Stimulated activated CD4-positive, alpha-beta T cell treated with anti-CD3 and anti-CD28 coated beads, Interleukin-1b, Interleukin-23, amount 100 ng/mL, for 1 hour (primary cell): Measurements from ENCODE around the gene MOV10.

ENCODE experiments used
- DNase-seq, 2 donors: peaks; one replicate each; pipeline ENCODE4 v3.0.0-alpha.2; 2020; ENCODE audit warnings: low read depth in 2 of 2

The MOV10 gene

DNA sequence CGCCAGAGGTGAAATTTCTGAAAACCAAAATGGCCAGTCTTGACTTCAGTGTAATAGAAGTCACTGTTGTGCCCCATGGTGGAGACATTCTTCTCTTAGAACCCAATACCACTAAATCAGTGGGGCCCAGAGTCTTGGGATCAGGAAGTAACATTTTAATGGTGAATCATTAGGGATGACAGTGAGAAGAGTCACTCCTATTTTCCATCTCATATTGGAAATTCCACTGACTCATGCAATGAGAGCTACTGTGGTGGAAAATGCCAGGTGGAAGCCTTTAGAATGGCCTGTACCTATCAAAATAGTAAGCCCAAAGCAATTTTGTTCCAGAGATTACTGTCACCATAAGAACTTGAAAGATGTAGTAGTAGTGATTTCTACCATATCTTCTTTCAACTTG, 61.3 kb downstream of the MOV10 start:
- no peak for DNase-seq

DNA sequence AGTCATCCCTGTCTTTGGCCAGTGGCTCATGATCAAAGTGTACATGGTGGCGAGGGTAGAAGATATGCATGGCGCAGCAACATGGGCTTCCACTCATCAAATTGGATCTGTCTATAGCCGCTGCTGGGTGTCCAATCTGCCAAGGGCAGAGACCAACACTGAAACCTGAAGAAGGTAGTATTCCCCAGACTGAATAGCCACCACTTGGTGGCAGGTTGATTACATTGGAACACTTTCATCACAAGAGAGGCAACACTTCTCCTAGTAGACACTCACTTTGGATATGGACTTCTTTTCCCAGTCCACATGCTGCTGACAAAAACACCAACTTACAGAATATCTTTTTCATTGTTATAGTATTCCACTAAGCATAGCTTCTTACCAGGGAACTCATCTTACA, 63.1 kb downstream of the MOV10 start:
- DNase-seq, result no peak

DNA sequence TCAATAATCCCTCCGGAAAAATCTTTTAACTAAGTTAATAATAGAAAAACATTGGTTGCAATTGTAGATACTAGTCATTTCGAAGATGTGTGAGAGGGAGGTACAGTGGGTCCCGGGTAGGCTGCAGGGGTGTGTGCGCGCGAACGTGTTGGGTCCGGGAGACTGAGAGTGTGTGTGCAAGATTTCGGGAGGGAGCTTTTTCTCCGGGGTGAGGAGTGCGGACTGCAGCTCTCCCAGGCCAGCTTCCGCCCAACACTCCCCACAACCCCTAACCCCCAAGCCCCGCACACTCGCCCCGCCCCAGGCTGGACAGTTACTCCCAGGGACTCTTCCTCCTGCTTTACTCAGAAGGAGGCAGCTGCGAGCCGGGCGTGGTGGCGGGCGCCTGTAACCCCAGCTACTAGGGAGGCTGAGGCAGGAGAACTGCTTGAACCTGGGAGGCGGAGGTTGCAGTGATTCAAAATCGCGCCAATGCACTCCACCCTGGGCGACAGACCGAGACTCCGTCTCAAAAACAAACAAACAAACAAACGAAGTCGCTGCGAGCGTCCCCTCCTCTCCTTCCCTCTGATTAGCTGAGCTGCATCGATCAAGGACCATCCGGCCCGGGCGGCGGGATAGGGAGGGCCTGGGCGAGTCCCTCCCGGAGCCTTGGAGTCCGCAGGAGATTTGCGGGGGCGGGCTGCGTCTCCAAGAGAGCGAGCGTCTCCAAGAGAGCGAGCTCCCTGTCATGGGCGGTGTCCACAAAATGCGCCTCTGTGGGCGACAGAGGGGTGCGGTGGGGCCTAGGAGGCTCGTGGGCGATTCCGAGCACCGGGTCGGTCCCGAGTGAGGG, 68.9 kb downstream of the MOV10 start:
- DNase-seq, result no peak

DNA sequence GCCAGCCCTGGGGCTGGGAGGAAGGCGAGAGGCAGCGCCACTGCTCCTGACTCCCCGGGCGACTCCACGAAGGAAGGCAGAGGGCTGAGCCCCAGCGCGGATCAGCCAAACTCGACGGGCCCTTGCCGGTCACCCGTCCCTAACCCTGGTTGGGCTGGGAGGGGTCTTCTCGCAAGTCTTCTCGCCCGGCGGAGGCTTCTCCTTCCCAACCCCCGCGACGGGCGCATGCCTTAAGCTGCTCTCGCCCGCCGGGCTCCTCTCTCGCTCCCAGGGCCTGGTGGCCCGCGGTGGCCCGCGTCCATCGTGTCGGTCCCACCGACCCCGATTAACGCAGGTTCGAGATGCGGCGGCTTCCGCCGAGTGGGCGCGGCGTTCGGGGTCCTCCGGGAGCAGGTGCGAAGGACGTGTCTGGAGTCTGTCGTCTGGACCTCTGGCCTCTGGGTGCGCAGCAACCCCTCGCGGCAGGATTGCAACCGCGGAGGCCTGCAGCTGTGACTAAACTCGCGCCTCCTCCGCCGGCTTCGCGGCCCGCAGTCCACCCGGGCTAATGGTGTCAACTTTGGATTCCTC, 69.6 kb downstream of the MOV10 start:
- DNase-seq, result no peak

DNA sequence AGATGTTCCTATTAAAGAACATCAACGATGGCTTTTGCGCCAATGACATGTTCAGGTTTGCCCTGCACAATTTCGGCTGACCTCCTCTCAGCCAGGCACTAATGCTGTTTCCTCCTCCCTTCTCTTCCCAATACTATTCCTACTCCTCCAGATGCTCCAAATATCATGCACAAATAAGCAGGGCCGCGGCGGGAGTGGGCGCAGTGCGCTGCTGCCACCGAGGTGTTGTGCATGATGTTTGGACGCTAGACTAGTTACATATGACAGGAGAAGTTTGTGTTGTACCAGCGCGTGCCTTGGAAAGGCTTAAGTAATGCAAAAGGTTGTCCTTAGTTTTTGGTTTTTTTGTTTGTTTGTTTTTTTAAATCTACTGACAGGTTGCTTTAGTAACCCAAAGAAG, 73.9 kb downstream of the MOV10 start:
- DNase-seq, result no peak
